ENCODE measurements around the gene DHRS13.

Gene DHRS13

DNA sequence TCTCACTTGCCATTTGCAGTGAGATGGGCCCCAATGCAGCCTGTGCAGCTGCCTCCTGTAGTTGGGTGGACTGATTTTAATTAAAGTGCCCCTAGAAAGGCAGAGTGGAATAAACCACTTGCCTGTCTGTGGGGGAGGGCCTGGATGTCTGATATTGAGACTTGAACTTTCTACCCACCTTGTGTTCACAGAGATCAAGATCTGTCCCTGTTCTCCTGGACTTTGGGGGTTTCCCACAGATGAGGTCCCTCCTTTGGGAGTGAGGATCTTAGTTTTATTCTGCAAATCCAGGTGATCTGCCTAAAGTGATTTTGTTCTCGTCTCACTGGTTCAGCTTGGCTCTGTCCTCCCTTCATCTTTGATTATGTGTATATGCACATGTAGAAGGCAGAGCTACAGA, 7.7 kb upstream of the DHRS13 start:
- TF ChIP-seq, protein P1, sequence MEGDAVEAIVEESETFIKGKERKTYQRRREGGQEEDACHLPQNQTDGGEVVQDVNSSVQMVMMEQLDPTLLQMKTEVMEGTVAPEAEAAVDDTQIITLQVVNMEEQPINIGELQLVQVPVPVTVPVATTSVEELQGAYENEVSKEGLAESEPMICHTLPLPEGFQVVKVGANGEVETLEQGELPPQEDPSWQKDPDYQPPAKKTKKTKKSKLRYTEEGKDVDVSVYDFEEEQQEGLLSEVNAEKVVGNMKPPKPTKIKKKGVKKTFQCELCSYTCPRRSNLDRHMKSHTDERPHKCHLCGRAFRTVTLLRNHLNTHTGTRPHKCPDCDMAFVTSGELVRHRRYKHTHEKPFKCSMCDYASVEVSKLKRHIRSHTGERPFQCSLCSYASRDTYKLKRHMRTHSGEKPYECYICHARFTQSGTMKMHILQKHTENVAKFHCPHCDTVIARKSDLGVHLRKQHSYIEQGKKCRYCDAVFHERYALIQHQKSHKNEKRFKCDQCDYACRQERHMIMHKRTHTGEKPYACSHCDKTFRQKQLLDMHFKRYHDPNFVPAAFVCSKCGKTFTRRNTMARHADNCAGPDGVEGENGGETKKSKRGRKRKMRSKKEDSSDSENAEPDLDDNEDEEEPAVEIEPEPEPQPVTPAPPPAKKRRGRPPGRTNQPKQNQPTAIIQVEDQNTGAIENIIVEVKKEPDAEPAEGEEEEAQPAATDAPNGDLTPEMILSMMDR (IDR thresholded peaks at IDR 0.05; ENCODE audit: unreplicated experiment in 3 of 3) = no peak
- peaks cover 22% of the 10 kb centered on the region for H3K4me1 Mint-ChIP-seq
- H3K9me3 Mint-ChIP-seq = no peaks in the 10 kb centered on the region
- no peak overlapping the region for H3K4me3 Mint-ChIP-seq
- no peak overlapping the region for H3K27ac Mint-ChIP-seq
- H3K36me3 Mint-ChIP-seq (ENCODE audit: low read depth) = peaks cover 81% of the 10 kb centered on the region
- H3K27me3 Mint-ChIP-seq (ENCODE audit: low read depth) = no peaks in the 10 kb centered on the region

- Mint-ChIP-seq H3K27me3 (ENCODE audit: low read depth) (no peaks in the 10 kb centered on the region), H3K36me3 (ENCODE audit: low read depth) (peaks cover 65% of the 10 kb centered on the region), H3K4me3 (peak overlapping the region in 1 of 3 experiments; percentile 20), H3K27ac (peak overlapping the region in 2 of 3 experiments; percentile 41 to 67), H3K4me1 (peaks cover 22% of the 10 kb centered on the region), H3K9me3 (no peaks in the 10 kb centered on the region)
- TF ChIP-seq, protein P1 (IDR thresholded peaks at IDR 0.05; ENCODE audit: unreplicated experiment in 3 of 3) = no peak
Measured at GRCh38 chr17:28908640-28909167, 5.8 kb upstream of the DHRS13 start.

GRCh38 chr17:28907709-28908475, 5.0 kb upstream of the DHRS13 start:
- Mint-ChIP-seq H3K9me3 (no peaks in the 10 kb centered on the region), H3K27me3 (ENCODE audit: low read depth) (no peaks in the 10 kb centered on the region), H3K4me1 (peaks cover 22% of the 10 kb centered on the region), H3K27ac (peak overlapping the region; percentile 58 to 70 (median 67)), H3K36me3 (ENCODE audit: low read depth) (peaks cover 57% of the 10 kb centered on the region), H3K4me3 (no peak overlapping the region)
- TF ChIP-seq, protein P1 (IDR thresholded peaks at IDR 0.05; ENCODE audit: unreplicated experiment in 3 of 3) = no peak

DNA sequence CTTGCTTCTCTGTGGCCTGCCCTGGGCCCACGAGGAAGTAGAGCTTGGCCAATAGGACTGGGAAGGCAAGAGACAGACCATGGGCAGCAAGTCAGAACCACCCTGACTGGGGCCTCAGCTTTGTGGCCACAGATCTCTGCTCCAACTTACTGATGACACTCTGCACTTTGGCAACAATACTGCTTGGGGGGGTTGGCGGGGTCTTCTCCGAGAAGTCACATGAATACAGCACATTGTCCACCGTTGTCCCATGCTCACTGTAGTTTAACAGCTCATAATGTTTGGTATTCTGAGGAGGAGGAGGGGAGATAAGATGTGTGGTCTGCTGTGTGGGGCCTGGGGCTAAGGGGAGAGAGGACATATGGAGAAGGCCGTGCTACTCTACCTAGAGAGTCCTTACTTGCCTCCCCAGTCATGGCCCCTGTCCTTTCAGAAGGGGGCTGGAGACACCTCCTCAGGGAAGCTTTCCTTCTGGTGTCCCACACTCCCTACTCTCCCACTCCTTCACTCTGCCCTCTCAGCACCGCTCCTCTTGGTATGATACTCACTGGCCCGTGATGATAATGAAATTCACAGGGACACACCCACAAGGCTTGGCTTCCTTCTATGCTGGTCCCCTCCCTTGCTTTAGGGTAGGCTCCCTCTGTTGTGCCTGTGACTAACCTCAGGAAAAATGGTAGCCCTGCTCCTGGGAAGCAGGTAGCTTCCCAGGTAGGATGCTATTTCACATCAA, 4.0 kb upstream of the DHRS13 start:
- H3K36me3 Mint-ChIP-seq (ENCODE audit: low read depth) = peaks cover 51% of the 10 kb centered on the region
- H3K27me3 Mint-ChIP-seq (ENCODE audit: low read depth) = peaks cover 4% of the 10 kb centered on the region
- peak overlapping the region; percentile 7 to 70 (median 58) for H3K27ac Mint-ChIP-seq
- H3K4me1 Mint-ChIP-seq = peaks cover 27% of the 10 kb centered on the region
- TF ChIP-seq, protein P1 (IDR thresholded peaks at IDR 0.05; ENCODE audit: unreplicated experiment in 3 of 3) = no peak
- H3K9me3 Mint-ChIP-seq = no peaks in the 10 kb centered on the region
- H3K4me3 Mint-ChIP-seq = no peak overlapping the region

GRCh38 chr17:28906276-28906675, 3.4 kb upstream of the DHRS13 start:
- H3K4me3 Mint-ChIP-seq = no peak overlapping the region
- H3K36me3 Mint-ChIP-seq (ENCODE audit: low read depth) = peaks cover 51% of the 10 kb centered on the region
- TF ChIP-seq, protein P1 (IDR thresholded peaks at IDR 0.05; ENCODE audit: unreplicated experiment in 3 of 3) = no peak
- H3K9me3 Mint-ChIP-seq = no peaks in the 10 kb centered on the region
- H3K4me1 Mint-ChIP-seq = peaks cover 31% of the 10 kb centered on the region
- peaks cover 5% of the 10 kb centered on the region for H3K27me3 Mint-ChIP-seq (ENCODE audit: low read depth)
- no peak overlapping the region for H3K27ac Mint-ChIP-seq
